NCI-H2196 treated with DMSO at 0.1 percent for 48 hours (cell line): ENCODE measurements around the gene ZNRF1.
"Not testable (repeated sequence)": the region's sequence is repeated elsewhere in the genome, so short reads cannot be mapped to it uniquely, and the experiment has no call there.

Source experiments
- DNase-seq: peaks from one replicate; lab custom pipeline; 2025; ENCODE audit not compliant: unreplicated experiment; lab: John Stamatoyannopoulos, UW

ZNRF1 gene

GRCh38 chr16:75074920-75075687 is 76.3 kb downstream of the ZNRF1 start:
- DNase-seq, result no peak

- no peak for DNase-seq
Observed at GRCh38 chr16:75075688-75076268, 77.0 kb downstream of the ZNRF1 start.

DNA sequence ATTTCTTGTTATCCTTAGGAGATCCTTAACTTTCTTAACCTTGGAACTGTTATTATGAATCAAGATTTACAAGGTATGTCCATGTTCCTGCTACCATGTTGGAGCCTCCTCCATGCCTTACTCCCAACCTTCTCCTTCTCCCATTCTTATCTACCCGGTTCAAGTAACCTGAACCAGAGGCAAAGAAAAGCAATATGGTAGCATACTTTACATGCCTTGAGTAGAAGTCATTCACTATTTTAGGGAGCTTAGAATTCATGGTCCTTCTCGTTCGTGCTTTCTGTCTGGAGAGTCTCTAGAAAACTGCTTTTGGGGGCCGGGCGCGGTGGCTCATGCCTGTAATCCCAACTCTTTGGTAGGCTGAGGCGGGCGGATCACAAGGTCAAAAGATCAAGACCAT is 80.1 kb downstream of the ZNRF1 start:
- no peak for DNase-seq

DNA sequence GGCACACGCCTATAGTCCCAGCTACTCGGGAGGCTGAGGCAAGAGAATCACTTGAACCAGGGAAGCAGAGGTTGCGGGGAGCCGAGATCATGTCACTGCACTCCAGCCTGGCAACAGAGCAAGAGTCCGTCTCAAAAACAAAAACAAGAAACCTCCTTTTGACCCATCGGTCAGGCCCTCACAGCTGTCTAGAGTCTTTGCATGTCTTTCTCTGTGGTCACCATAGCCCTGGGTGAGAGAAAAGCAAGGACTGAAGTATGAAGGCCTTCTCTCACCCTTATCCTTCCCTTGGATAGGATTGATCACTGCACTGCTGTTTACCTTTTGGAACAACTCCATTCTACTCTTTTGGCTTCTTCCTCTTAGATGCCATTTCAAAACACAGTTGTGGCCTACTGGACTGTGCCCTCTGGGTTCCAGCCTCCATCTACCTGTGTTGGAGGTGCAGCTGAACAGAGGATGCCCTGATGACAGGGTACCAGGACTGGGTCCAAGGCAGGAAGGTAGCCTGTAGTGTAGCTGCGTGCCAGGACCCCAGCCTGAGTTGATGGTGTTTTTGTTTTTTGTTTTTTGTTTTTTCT is 80.6 kb downstream of the ZNRF1 start:
- no peak for DNase-seq

GRCh38 chr16:75080205-75081029 is 81.6 kb downstream of the ZNRF1 start:
- DNase-seq, result no peak

GRCh38 chr16:75081179-75081859 is 82.5 kb downstream of the ZNRF1 start:
- DNase-seq, result no peak

DNA sequence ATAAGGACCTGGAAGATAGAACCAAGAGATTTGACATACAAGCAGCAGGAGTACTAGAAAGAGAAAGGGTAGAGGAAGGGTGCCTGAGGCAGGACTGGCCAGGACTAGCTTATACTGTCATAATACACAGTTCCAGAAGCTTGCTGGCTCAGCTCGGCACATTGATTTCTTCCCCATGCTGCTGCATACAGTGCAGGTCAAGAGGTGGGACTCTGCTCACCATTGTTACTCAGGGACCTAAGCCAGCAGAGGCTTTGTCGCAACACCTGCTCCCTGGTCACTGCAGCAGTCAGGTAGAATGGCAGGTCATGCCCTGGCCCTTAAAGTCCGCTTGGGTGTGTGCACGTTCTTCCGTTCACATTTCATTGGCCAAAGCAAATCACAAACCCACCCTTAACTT is 85.0 kb downstream of the ZNRF1 start:
- DNase-seq, result no peak

GRCh38 chr16:75085556-75085955 is 86.7 kb downstream of the ZNRF1 start:
- DNase-seq, result no peak

GRCh38 chr16:75086281-75086680 is 87.5 kb downstream of the ZNRF1 start:
- no peak for DNase-seq

- peak; percentile 65 for DNase-seq
Observed at GRCh38 chr16:75086688-75087374, 88.0 kb downstream of the ZNRF1 start.

GRCh38 chr16:75087375-75087979 is 88.7 kb downstream of the ZNRF1 start:
- DNase-seq, result peak; percentile 85

DNA sequence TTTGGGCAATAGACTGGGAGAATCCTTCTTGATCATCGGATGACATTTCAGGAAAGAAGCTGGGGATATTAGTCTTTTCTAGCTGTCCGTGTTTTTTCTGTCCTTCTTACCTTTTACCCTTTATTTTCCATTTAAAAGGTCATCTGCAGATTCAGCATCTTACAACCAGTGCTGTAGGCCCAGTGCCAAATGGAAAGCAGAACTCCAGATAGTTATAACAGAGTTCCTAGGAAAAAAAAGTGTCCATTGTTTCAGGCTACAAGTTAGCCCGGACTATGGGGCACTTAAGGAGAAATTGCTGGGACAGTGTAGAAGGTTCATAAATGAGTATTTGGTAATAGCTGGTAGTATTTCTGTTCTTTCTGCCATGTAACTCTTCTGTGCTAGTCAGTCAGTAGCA is 89.4 kb downstream of the ZNRF1 start:
- DNase-seq, result no peak

DNA sequence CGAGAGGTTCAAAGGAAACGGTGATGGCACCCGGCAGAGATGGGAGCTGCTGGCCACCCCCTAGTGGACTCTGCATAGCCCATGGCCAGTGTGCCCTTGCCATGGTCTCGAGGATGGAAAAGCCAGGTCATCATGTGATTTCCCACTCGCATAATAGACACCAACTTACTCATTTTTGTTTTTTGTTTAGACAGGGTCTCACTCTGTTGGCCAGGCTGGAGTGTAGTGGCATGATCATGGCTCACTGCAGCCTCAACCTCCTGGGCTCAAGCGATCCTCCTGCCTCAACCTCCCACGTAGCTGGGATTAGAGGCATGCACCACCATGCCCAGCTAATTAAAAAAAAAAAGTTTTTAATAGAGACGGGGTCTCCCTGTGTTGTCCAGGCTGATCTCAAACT is 90.1 kb downstream of the ZNRF1 start:
- no peak for DNase-seq

GRCh38 chr16:75089486-75090202 is 90.8 kb downstream of the ZNRF1 start:
- no peak for DNase-seq

GRCh38 chr16:75090899-75091298 is 92.1 kb downstream of the ZNRF1 start:
- DNase-seq, result not testable (repeated sequence)

GRCh38 chr16:75091619-75092018 is 92.8 kb downstream of the ZNRF1 start:
- not testable (repeated sequence) for DNase-seq

GRCh38 chr16:75092777-75093176 is 94.0 kb downstream of the ZNRF1 start:
- no peak for DNase-seq

DNA sequence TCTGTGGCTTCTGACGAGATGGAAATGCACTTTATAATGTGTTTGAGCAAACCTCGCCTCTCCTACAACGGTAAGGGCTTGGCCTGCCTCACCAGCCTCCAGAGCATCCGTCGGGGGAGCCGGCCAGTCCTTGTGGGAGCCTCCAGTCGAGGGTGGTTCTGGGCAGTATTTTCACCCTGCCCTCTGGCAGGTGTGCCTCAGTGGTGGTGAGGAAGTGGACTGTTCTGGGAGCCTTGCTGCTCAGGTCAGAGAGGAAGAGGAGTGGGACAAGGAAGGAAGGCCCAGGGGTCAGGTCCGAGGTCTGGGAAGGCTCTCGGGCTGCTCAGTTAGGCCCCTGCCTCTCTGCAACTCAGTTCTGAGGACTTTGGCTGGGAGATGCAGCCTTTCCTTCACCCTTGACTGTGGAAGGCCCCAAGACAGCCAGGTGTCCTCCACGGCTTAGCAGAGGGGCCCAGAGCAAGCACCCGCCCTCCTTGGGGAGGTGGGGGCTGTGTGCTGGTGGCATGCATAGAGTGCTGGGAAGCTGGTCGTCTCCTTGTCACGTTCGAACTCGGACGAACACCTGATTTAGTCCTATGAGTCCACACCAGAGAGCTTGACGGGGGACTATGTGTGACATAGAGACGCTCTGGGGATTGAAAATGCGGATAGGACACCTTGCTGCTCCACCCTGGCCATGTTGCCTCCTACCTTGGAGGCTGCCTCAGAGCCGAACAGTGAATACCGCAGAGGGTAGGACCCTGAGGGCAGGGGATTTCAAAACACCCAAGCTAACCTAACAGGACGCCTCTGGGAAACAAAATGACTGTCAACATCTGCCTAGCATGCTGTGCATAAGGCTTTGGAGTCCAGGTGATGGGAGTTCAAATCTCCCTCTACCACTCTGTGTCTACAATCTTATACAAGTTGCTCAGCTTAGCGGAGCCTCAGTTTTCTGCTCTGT is 95.0 kb downstream of the ZNRF1 start:
- no peak for DNase-seq
